GM18870 (cell line): Measurements from ENCODE around the gene LHFPL6.

Experiments used
- ATAC-seq: cut with Tn5 transposase; IDR thresholded peaks from one replicate; pipeline ENCODE4 v1.9.1; 2021; ENCODE audit warnings: moderate library complexity; ENCODE audit not compliant: unreplicated experiment

Gene LHFPL6

GRCh38 chr13:39318161-39318560 lies 284.8 kb downstream of the LHFPL6 start:
- ATAC-seq, result no peak

- no peak for ATAC-seq
Observed at GRCh38 chr13:39317291-39317690, 285.7 kb downstream of the LHFPL6 start.

GRCh38 chr13:39315796-39316195 lies 287.2 kb downstream of the LHFPL6 start:
- ATAC-seq, result no peak

DNA sequence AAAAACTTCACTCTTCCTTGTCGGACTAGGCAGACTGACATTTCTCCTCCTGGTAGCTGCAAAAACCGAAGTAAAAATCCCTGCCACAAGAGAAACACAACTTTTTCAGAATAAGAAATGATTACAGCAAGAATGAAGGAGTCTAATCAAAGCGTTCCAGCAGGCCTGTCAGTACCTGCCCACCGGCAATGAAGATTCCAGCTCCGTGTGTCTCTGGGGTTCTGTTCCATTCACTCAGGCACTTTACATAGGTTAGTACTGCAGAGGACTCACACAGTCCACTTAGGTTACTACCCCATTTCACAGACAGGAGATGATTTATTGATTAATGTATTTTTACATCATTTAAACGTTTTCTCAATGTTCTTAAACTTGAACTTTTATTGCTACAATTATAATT lies 289.3 kb downstream of the LHFPL6 start:
- no peak for ATAC-seq

- ATAC-seq, result no peak
Observed at GRCh38 chr13:39312596-39312995, 290.4 kb downstream of the LHFPL6 start.

GRCh38 chr13:39311619-39312018 lies 291.4 kb downstream of the LHFPL6 start:
- ATAC-seq, result no peak

GRCh38 chr13:39310961-39311360 lies 292.0 kb downstream of the LHFPL6 start:
- ATAC-seq, result no peak

DNA sequence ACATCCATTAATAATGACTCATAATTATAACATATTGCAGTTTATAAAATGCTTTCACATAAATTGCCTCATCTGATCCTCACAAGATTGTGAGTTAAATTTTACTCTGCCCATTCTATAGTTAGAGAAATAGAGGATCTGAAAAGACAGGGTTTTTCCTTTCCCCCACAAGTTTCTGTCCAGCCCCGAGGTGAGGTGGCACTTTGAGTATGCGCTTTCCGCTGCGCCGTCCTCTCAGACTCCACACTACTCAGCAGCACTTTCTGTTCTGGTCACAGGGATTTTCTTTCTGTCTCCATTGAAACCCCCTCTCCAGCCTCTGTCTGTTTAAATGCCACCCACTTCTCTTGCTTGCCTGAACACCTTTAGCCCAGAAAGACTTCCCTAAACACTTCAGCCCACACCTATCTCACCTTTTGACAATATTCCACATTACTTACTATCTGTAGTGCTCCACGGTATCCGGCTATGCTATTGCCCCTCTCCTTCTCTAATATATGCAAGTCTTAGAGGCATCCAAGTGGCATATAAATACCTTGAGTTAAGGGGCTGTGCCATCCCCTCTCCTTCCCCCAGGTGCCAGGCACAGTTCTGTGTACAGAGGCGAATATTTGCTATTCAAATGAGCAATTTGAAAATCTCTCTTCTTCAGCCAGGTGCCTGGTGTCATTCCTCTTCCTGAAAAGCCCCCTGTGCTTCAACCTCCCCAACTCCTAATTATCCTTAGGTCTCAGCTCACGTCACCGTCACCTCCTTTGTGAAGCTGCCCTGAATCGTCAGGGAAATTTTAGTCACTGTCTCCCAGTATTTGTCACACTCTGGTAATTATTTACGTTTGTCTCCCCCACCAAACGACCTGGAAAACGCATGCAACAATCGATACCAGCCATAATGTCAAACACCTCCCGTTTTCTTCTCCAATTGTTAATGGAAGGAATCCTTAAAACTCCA lies 296.1 kb downstream of the LHFPL6 start:
- ATAC-seq, result peak; percentile 96

DNA sequence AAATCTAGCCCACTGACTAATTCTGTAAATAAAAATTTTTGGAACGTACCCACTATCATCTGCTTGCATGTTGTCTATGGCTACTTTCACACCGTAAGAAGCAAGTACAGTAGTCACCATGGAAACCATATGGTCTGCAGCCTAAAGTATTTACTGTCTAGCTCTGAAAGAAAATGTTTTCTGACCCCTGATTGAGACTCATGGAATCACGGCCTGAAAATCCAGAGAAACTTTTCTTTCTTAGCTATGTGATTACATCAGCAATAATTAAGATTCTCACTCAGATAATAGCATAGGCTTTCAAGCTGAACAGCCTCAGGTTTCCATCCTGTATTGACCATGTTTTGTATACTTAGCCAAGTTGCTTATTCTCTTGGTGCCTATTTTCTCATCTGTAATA lies 300.2 kb downstream of the LHFPL6 start:
- no peak for ATAC-seq

DNA sequence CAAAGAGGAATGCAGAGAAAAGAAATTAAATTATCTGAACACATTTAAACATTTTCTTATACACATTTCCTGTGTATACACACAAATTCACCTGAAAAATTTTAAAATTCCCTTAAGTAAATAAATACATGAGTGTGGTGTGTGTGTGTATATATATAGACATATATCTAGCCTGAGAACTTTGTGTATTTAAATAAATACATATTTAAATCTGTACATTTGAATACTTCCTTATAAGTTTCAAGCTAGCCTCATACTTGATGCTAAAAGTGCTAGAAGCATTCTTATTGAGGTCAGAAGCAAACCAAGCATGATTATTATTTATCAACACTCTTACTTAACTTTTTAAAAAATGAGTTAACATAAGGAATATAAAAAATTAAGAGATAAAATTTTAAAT lies 304.0 kb downstream of the LHFPL6 start:
- no peak for ATAC-seq

DNA sequence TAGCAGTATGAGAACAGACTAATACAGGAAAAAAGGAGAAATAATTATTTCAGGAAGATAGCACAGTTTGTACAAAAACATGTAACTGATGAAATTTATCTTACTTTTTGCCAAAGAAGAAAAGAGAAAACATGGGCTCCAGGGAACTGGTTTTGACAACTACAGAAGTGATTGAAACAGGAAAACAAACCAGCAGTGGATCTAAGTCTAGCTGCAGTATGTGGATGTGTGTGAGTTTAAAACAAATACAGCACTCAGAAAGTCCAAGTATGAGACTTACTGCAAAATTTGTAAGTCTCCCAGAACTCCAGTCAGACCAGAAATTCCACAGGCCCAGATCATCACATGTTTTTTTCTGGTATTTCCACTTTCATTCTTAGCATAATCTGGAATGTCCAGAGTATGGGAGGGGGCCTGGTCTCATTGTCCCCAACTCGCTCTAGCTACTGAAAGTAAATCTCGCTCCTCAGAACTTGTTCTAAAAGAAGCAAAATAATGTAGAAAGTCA lies 305.3 kb downstream of the LHFPL6 start:
- ATAC-seq, result no peak

- no peak for ATAC-seq
Observed at GRCh38 chr13:39297023-39297422, 306.0 kb downstream of the LHFPL6 start.

- no peak for ATAC-seq
Observed at GRCh38 chr13:39296193-39296592, 306.8 kb downstream of the LHFPL6 start.
